Activated CD4-positive, alpha-beta T cell treated with anti-CD3 and anti-CD28 coated beads for 36 hours (primary cell): ENCODE data around the gene HEXD. TPM values are rescaled to one million over a fixed set of nuclear protein-coding genes. Genes with fewer than 3 reads are reported as not detected.
A peak's percentile ranks its signal among the peaks of the same experiment; 100 is the strongest.

Source experiments
- ATAC-seq: fragments of 200-7000 bp; cut with Tn5 transposase; one replicate; pipeline ENCODE4 v1.10.0; 2021; ENCODE audit warnings: mild to moderate bottlenecking, moderate library complexity
- CTCF ChIA-PET: fragments of 350-600 bp; sonication (Branson Sonifier 250); formaldehyde crosslinking; loops from one replicate; lab custom pipeline; 2021; ENCODE audit warnings: antibody characterized with exemption; lab: Charles Lee
- POLR2A ChIA-PET: fragments of 350-600 bp; sonication (Branson Sonifier 250); formaldehyde crosslinking; loops from one replicate; lab custom pipeline; 2021; ENCODE audit warnings: antibody characterized with exemption, inconsistent platforms; lab: Charles Lee
- DNase-seq: peaks from one replicate; pipeline ENCODE4 v3.0.0-alpha.2; 2020
- H3K27ac Mint-ChIP-seq: one replicate; pipeline ENCODE4 v1.8.0; 2021; ENCODE audit warnings: mixed read lengths
- H3K27me3 Mint-ChIP-seq: one replicate; pipeline ENCODE4 v1.8.0; 2021; ENCODE audit warnings: mixed read lengths
- H3K36me3 Mint-ChIP-seq: one replicate; pipeline ENCODE4 v1.8.0; 2021; ENCODE audit warnings: low read depth, mixed read lengths
- H3K4me1 Mint-ChIP-seq: one replicate; pipeline ENCODE4 v1.8.0; 2021; ENCODE audit warnings: mixed read lengths
- H3K4me3 Mint-ChIP-seq: one replicate; pipeline ENCODE4 v1.8.0; 2021; ENCODE audit warnings: mild to moderate bottlenecking, moderate library complexity, mixed read lengths
- H3K9me3 Mint-ChIP-seq: one replicate; pipeline ENCODE4 v1.8.0; 2021; ENCODE audit warnings: low read depth, mixed read lengths
- intact Hi-C, 2 experiments: fragments of 100-400 bp; cut with DNase I in 1 of 2; cut with micrococcal nuclease in 1 of 2; formaldehyde crosslinking; loops; one replicate each; pipeline versions ENCODE4 v1.14.2 to v1.15.1; 2022 to 2024; cut with DNase I, micrococcal nuclease
- total RNA-seq, 2 experiments: library from RNA; stranded (reverse); gene quantifications; one replicate each; pipeline ENCODE4 v1.2.3, GENCODE V29; 2021

Gene HEXD
- total RNA-seq, 2 experiments from 2014 or later, result 23.3 to 26.0 TPM

DNA sequence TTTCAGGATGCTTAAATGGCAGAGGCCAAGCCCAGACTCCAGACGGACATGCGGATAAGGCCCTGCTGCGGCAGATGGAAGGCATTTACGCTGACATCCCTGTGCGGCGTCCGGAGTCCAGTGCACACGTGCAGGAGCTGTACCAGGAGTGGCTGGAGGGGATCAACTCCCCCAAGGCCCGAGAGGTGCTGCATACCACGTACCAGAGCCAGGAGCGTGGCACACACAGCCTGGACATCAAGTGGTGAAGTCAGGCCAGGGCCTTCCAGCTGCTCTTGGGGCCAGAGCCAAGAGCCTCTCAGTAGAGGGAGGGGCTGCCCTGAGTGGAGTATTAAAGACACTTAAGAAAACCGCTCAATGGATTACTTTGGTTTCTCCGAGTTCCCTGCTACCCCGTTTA lies 69.8 kb downstream of the HEXD start:
- DNase-seq, result no peak
- Mint-ChIP-seq H3K36me3 (peaks cover 30% of the 10 kb centered on the region), H3K9me3 (no peaks in the 10 kb centered on the region), H3K4me1 (peaks cover 8% of the 10 kb centered on the region), H3K27ac (no peak overlapping the region), H3K27me3 (no peaks in the 10 kb centered on the region), H3K4me3 (no peak overlapping the region)
- intact Hi-C loops, result no loop called here
- ChIA-PET CTCF (interaction anchor here (0.7 kb wide), 1 partner anchor 60 kb away, joined by 3 read pairs; no protein-coding TSS in a partner anchor), POLR2A (no interaction called here)
- ATAC-seq, result no peak

DNA sequence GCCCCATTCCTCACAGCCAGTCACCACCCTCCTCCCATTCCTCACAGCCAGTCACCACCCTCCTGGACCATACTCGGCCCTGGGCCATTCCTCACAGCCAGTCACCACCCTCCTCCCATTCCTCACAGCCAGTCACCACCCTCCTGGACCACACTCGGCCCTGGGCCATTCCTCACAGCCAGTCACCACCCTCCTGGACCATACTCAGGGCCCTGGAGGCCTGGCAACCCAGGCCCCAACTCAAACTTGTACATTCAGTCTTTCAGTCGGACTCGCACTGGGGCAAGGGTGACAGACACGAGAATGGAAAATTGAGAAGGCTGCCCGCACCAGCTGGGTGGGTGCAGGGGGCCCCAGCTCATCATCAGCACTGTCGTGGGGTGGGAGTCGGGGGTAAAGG lies 71.0 kb downstream of the HEXD start:
- Mint-ChIP-seq H3K4me3 (no peak overlapping the region), H3K27me3 (no peaks in the 10 kb centered on the region), H3K9me3 (no peaks in the 10 kb centered on the region), H3K36me3 (peaks cover 24% of the 10 kb centered on the region), H3K4me1 (peaks cover 8% of the 10 kb centered on the region), H3K27ac (no peak overlapping the region)
- no peak for ATAC-seq
- CTCF ChIA-PET, result interaction anchor here (0.9 kb wide), 1 partner anchor 179 kb away, joined by 3 read pairs; no protein-coding TSS in a partner anchor
- intact Hi-C loops, result no loop called here
- DNase-seq, result no peak
- POLR2A ChIA-PET, result no interaction called here

DNA sequence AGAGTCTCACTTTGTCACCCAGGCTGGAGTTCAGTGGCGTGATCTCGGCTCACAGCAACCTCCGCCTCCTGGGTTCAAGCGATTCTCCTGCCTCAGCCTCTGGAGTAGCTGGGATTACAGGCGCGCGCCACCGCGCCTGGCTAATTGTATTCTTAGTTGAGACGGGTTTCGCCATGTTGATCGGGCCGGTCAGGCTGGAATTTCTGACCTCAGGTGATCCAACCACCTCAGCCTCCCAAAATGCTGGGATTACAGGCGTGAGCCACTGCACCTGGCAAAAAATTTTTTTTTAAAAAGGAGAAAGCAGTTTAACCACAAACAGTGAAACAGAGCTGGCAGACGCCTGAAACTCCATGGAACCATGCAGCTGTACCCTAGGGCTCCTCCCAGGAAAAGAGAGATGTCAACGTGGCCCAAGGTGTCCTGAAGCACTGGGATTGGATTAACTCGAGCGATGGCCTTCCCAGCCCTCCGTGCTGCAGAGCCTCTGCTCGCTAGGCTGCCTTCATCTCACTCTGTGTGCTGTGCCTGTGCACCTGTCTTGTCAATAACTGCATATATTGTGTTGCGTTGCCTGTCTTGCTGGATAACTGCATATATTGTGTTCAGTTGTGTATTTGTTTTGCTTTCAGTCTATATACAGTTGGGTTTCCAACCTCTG lies 71.8 kb downstream of the HEXD start:
- H3K36me3 Mint-ChIP-seq, result peaks cover 19% of the 10 kb centered on the region
- peak overlapping the region; percentile 35 for H3K27ac Mint-ChIP-seq
- ChIA-PET CTCF (no interaction called here), POLR2A (no interaction called here)
- no peak overlapping the region for H3K4me3 Mint-ChIP-seq
- H3K9me3 Mint-ChIP-seq, result no peaks in the 10 kb centered on the region
- intact Hi-C loops, result loop anchor here in 1 of 2 experiments (5.0 kb wide), 1 partner anchor 62 kb away; no protein-coding TSS in a partner anchor
- H3K4me1 Mint-ChIP-seq, result peaks cover 12% of the 10 kb centered on the region
- DNase-seq, result no peak
- H3K27me3 Mint-ChIP-seq, result no peaks in the 10 kb centered on the region
- no peak for ATAC-seq

DNA sequence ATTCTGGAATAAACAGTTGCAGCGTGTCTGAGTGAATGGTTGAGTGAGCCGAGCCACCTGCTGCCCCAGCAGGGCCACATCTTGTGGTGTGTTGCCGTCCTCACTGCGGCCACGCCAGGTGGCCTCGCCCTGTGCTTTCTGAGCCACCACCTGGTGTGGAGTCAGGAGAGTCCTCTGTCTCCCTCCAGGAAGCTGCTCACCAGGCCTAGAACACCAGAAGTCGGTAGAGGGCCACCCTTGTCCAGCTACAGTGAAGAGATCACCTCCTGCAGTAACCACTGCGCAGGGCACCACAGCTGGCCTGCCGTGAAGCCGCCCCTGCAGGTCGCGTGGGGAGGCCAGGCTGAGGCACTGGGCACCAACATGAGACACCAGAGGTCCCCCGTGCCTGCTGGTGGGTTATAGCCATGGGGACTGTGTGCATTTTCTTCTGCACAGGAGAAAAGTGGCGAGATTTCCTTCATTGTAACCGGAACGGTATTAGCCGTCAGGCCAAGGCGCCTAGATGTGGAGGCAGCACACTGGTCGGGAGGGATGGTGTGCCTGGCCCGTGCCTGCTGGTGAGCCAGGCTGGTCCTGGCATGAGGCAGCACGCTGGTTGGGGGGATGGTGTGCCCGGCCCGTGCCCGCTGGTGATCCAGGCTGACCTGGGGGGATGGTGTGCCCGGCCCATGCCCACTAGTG lies 72.5 kb downstream of the HEXD start:
- no peaks in the 10 kb centered on the region for H3K9me3 Mint-ChIP-seq
- no peak for DNase-seq
- peak overlapping the region; percentile 35 for H3K27ac Mint-ChIP-seq
- peaks cover 12% of the 10 kb centered on the region for H3K4me1 Mint-ChIP-seq
- H3K4me3 Mint-ChIP-seq, result no peak overlapping the region
- intact Hi-C loops, result loop anchor here in 1 of 2 experiments (5.0 kb wide), 1 partner anchor 62 kb away; no protein-coding TSS in a partner anchor
- ChIA-PET CTCF (interaction anchor here (0.6 kb wide), 1 partner anchor 26 kb away, joined by 3 read pairs; no protein-coding TSS in a partner anchor), POLR2A (no interaction called here)
- peaks cover 17% of the 10 kb centered on the region for H3K36me3 Mint-ChIP-seq
- no peak for ATAC-seq
- no peaks in the 10 kb centered on the region for H3K27me3 Mint-ChIP-seq

DNA sequence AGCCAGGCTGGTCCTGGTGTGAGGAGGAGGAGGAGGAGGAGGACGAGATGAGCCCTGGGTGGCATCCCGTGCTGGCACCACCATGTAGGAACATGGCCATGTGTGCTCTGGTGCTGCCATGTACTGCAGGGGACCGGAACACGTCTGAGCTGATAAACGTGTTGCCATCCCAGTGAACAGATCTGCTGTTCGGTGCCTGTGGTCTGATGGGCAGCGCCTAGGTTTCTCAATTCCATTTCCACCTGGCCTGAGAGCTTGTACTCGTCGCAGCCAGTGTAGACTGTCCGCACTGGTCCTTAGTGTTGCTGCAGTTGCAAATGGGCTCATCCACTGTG lies 73.0 kb downstream of the HEXD start:
- ChIA-PET CTCF (interaction anchor here (0.6 kb wide), 1 partner anchor 26 kb away, joined by 3 read pairs; no protein-coding TSS in a partner anchor), POLR2A (no interaction called here)
- no peak overlapping the region for H3K4me3 Mint-ChIP-seq
- ATAC-seq (no peak), DNase-seq (no peak)
- no peak overlapping the region for H3K27ac Mint-ChIP-seq
- H3K4me1 Mint-ChIP-seq, result peaks cover 10% of the 10 kb centered on the region
- no peaks in the 10 kb centered on the region for H3K9me3 Mint-ChIP-seq
- intact Hi-C loops, result loop anchor here in 1 of 2 experiments (5.0 kb wide), 1 partner anchor 61 kb away; no protein-coding TSS in a partner anchor
- H3K27me3 Mint-ChIP-seq, result no peaks in the 10 kb centered on the region
- peaks cover 13% of the 10 kb centered on the region for H3K36me3 Mint-ChIP-seq

DNA sequence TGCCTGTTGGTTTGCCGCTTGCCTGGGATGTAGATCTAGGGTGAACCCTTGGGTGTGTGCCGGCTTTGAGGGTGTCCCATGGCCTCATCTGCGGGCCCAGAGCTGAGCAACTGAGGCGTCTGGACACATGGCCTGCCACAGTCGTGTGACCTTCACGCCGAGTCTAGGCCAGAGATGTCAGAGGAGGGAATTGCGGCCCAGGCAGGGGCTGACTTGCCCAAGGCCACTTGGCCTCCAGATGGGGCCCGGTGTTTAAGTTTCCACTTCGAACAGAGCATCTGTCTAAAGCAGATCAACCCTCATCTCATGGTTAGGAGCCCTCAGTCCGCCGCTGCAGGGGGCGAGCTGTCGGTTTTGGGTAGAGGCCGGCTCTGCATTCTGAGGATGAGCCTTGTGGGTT lies 73.4 kb downstream of the HEXD start:
- no peak overlapping the region for H3K27ac Mint-ChIP-seq
- H3K4me3 Mint-ChIP-seq, result no peak overlapping the region
- DNase-seq, result no peak
- H3K4me1 Mint-ChIP-seq, result peaks cover 6% of the 10 kb centered on the region
- H3K9me3 Mint-ChIP-seq, result no peaks in the 10 kb centered on the region
- H3K36me3 Mint-ChIP-seq, result peaks cover 10% of the 10 kb centered on the region
- ChIA-PET CTCF (no interaction called here), POLR2A (no interaction called here)
- no peak for ATAC-seq
- H3K27me3 Mint-ChIP-seq, result no peaks in the 10 kb centered on the region
- intact Hi-C loops, result loop anchor here in 1 of 2 experiments (5.0 kb wide), 1 partner anchor 61 kb away; no protein-coding TSS in a partner anchor

Other genes starting within 250 kb of the HEXD start
- gene CCDC57, start 205.5 kb upstream of the HEXD start, total RNA-seq, result 10 to 100 TPM; 41.6 to 43.8 TPM
- gene SLC16A3, start 189.3 kb upstream of the HEXD start, total RNA-seq, result 100 to 1,000 TPM in 1 of 2 experiments, 10 to 100 TPM in 1; 93.2 to 157 TPM
- gene CSNK1D, start 144.6 kb upstream of the HEXD start, total RNA-seq, result 100 to 1,000 TPM; 118 to 182 TPM
- 100 to 1,000 TPM; 614 to 725 TPM for gene CD7, start 100.7 kb upstream of the HEXD start, total RNA-seq
- gene SECTM1, start 84.6 kb upstream of the HEXD start, total RNA-seq, result 10 to 100 TPM in 1 of 2 experiments, 1 to 10 TPM in 1; 9.0 to 10.9 TPM
- not detected for gene TEX19, start 59.1 kb upstream of the HEXD start, total RNA-seq
- gene UTS2R, start 46.6 kb upstream of the HEXD start, total RNA-seq, result not detected
- 10 to 100 TPM; 20.0 to 22.3 TPM for gene OGFOD3, start 239 bp downstream of the HEXD start, total RNA-seq
- 100 to 1,000 TPM; 286 to 329 TPM for gene CYBC1, start 32.4 kb downstream of the HEXD start, total RNA-seq
- 10 to 100 TPM; 65.4 to 85.9 TPM for gene NARF, start 40.4 kb downstream of the HEXD start, total RNA-seq
- 10 to 100 TPM; 58.1 to 75.4 TPM for gene FOXK2, start 101.4 kb downstream of the HEXD start, total RNA-seq
- gene WDR45B, start 230.1 kb downstream of the HEXD start, total RNA-seq, result 10 to 100 TPM; 74.1 to 74.8 TPM